ENCODE measurements around the gene PLXDC2.

The PLXDC2 gene

DNA sequence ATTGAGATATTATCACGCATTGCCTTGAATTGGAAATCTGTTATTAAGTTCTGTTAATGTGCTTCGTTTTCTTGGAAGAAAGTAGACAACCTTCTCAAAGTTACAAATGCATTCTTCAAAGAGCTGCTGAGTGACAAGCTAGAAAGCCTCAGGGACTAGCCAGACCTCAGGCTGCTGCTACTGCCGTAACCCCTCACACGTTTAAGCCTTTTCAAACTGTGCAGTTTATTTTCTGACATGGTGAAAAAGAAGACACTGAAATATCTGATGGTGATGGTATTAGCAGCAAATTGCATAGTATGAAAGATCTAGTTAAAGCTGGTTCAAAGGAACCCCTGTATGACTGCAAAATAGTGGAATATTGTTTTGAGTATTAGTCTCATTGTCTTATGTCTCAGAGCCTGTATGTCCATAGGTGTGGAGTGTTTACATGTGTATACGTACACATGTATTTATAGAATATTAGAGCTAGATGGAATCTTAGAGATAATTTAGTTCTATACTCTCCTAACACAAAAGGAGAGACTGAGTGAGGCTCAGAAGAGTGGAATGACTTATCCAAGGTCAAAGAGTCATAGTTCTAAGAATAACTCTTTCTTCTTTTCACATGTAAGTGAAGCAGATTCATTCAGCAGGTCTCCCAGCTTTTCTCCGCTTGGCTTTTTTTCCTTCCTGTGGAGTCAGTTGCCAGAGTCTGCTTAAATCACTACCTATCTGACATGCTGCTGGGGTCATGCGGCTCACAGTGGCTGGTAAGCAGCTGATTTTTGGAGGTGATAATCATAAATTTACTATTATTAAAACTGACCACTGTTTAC is 431.9 kb downstream of the PLXDC2 start:
- peak overlapping the region; percentile 25 for H2AFZ ChIP-seq
- H3K27ac ChIP-seq = peak overlapping the region; percentile 29
- no peaks in the 10 kb centered on the region for H3K36me3 ChIP-seq (ENCODE audit: control insufficient read depth, insufficient read depth, low read length)
- peaks cover 13% of the 10 kb centered on the region for H3K4me1 ChIP-seq
- H3K4me2 ChIP-seq (ENCODE audit: low read length) = no peak overlapping the region
- TF ChIP-seq, protein P1, sequence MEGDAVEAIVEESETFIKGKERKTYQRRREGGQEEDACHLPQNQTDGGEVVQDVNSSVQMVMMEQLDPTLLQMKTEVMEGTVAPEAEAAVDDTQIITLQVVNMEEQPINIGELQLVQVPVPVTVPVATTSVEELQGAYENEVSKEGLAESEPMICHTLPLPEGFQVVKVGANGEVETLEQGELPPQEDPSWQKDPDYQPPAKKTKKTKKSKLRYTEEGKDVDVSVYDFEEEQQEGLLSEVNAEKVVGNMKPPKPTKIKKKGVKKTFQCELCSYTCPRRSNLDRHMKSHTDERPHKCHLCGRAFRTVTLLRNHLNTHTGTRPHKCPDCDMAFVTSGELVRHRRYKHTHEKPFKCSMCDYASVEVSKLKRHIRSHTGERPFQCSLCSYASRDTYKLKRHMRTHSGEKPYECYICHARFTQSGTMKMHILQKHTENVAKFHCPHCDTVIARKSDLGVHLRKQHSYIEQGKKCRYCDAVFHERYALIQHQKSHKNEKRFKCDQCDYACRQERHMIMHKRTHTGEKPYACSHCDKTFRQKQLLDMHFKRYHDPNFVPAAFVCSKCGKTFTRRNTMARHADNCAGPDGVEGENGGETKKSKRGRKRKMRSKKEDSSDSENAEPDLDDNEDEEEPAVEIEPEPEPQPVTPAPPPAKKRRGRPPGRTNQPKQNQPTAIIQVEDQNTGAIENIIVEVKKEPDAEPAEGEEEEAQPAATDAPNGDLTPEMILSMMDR (IDR thresholded peaks at IDR 0.05) = no peak
- no peak overlapping the region for H3K9ac ChIP-seq
- no peaks in the 10 kb centered on the region for H3K27me3 ChIP-seq (ENCODE audit: control insufficient read depth, insufficient read depth, low read length)
- no peak overlapping the region for H3K4me3 ChIP-seq (ENCODE audit: low read depth, low read length)
- H3K9me3 ChIP-seq (ENCODE audit: control insufficient read depth, low read length) = no peaks in the 10 kb centered on the region
- H3K79me2 ChIP-seq = no peaks in the 10 kb centered on the region

DNA sequence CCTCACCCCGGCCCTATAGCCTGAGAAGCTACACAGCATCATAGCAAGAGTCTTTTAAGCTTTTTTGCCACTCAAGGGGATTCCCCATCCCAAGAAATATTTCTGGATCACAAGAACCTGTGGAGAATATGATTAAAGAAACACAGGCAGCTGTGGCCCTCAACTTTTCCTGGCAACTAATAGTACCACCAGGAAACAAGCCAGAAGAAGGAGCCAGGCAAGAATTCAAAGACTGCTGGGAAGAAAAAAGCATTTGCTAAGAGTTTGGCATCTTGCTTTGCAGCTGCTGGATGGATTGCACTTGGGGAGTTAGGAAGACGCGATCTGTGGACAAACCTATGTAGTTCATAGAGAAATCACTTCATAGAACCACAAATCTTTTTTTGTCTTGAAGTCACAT is 437.8 kb downstream of the PLXDC2 start:
- Histone ChIP-seq H3K27me3 (ENCODE audit: control insufficient read depth, insufficient read depth, low read length) (no peaks in the 10 kb centered on the region), H3K27ac (peak overlapping the region; percentile 30), H3K9ac (no peak overlapping the region), H3K4me1 (peaks cover 4% of the 10 kb centered on the region), H3K4me3 (ENCODE audit: low read depth, low read length) (no peak overlapping the region), H3K4me2 (ENCODE audit: low read length) (no peak overlapping the region), H3K79me2 (no peaks in the 10 kb centered on the region), H3K9me3 (ENCODE audit: control insufficient read depth, low read length) (no peaks in the 10 kb centered on the region), H3K36me3 (ENCODE audit: control insufficient read depth, insufficient read depth, low read length) (no peaks in the 10 kb centered on the region), H2AFZ (no peak overlapping the region)
- TF ChIP-seq, protein P1 (IDR thresholded peaks at IDR 0.05) = no peak

DNA sequence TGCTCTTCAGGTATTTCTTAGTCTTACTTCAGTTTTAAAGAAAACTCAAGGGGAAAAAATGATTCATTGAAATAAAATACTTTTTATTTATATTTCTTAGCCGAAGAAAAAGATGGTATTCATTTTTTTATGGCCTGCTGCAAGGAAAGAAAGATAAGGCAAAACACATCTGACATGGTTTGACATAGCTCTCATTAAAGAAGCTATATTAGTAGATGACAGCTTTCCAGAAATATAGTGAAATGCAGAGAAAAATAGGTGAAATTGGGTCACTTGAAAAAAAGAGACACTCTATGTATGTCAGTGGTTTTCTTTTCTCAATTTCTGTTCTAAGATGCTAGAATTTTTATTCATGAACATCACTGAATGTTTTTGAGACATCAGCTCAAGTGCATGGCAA is 438.3 kb downstream of the PLXDC2 start:
- H3K27ac ChIP-seq = no peak overlapping the region
- no peaks in the 10 kb centered on the region for H3K79me2 ChIP-seq
- H3K9ac ChIP-seq = no peak overlapping the region
- no peaks in the 10 kb centered on the region for H3K27me3 ChIP-seq (ENCODE audit: control insufficient read depth, insufficient read depth, low read length)
- TF ChIP-seq, protein P1 (IDR thresholded peaks at IDR 0.05) = no peak
- no peak overlapping the region for H3K4me2 ChIP-seq (ENCODE audit: low read length)
- H3K9me3 ChIP-seq (ENCODE audit: control insufficient read depth, low read length) = no peaks in the 10 kb centered on the region
- H3K36me3 ChIP-seq (ENCODE audit: control insufficient read depth, insufficient read depth, low read length) = no peaks in the 10 kb centered on the region
- H3K4me1 ChIP-seq = peaks cover 6% of the 10 kb centered on the region
- no peak overlapping the region for H2AFZ ChIP-seq
- no peak overlapping the region for H3K4me3 ChIP-seq (ENCODE audit: low read depth, low read length)

DNA sequence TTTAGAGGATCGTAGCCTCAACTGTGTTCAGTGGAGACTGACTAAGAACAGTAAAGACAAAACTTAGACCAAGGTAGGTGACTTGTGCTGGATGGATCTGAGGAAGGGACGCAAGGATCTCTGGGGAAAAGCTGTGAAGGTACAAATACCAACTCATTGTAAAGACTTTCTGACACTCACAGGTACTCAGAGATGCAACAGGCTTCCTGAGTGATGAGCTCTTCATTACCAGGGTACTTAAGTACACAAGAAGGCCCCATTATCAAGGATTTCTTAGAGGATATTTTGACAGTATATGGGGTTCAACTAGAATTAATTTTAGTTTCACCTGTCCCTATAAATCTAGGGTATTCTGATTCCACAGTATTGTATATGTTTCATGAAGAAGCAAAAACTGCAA is 440.7 kb downstream of the PLXDC2 start:
- Histone ChIP-seq H3K27me3 (ENCODE audit: control insufficient read depth, insufficient read depth, low read length) (no peaks in the 10 kb centered on the region), H3K36me3 (ENCODE audit: control insufficient read depth, insufficient read depth, low read length) (no peaks in the 10 kb centered on the region), H3K4me3 (ENCODE audit: low read depth, low read length) (no peak overlapping the region), H3K79me2 (no peaks in the 10 kb centered on the region), H3K4me2 (ENCODE audit: low read length) (no peak overlapping the region), H3K9me3 (ENCODE audit: control insufficient read depth, low read length) (no peaks in the 10 kb centered on the region), H3K9ac (no peak overlapping the region), H2AFZ (no peak overlapping the region), H3K4me1 (peaks cover 8% of the 10 kb centered on the region), H3K27ac (no peak overlapping the region)
- TF ChIP-seq, protein P1 (IDR thresholded peaks at IDR 0.05) = no peak

DNA sequence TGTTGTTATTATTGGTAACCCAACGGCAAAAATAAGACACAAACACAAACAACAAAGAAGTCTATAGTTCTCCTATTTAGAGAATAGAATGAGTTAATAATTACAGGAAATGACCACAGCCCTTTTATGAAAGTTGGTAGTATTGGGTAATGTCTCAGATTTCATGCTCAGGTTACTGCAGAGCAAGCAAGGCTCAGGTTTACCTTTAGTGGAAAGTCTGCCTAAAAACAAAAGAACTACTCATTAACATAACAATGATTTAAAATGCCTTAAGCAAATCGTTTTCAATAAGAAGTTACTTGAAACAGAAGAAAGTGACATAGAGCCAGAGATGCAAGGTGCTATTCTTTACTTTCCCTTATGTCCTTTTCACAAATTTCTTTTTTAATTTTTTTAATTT is 441.2 kb downstream of the PLXDC2 start:
- TF ChIP-seq, protein P1 (IDR thresholded peaks at IDR 0.05) = no peak
- Histone ChIP-seq H2AFZ (no peak overlapping the region), H3K9ac (no peak overlapping the region)

More for the DNA sequence above, 441.2 kb downstream of the PLXDC2 start:
- H3K27ac ChIP-seq = no peak overlapping the region
- no peaks in the 10 kb centered on the region for H3K36me3 ChIP-seq (ENCODE audit: control insufficient read depth, insufficient read depth, low read length)
- peaks cover 8% of the 10 kb centered on the region for H3K4me1 ChIP-seq
- no peak overlapping the region for H3K4me2 ChIP-seq (ENCODE audit: low read length)
- no peaks in the 10 kb centered on the region for H3K27me3 ChIP-seq (ENCODE audit: control insufficient read depth, insufficient read depth, low read length)
- no peaks in the 10 kb centered on the region for H3K9me3 ChIP-seq (ENCODE audit: control insufficient read depth, low read length)
- no peak overlapping the region for H3K4me3 ChIP-seq (ENCODE audit: low read depth, low read length)
- no peaks in the 10 kb centered on the region for H3K79me2 ChIP-seq

Measured in parathyroid adenoma (tissue), 2 donors.